Hepatocyte (in vitro differentiated cells): ENCODE data around the gene LMF1. TPM values are rescaled to one million over a fixed set of nuclear protein-coding genes. Genes with fewer than 3 reads are reported as not detected.

ENCODE experiments used
- DNase-seq: peaks from one replicate; pipeline ENCODE4 v3.0.0-alpha.2; 2016; ENCODE audit warnings: low spot score
- H2AFZ ChIP-seq: fragments of 200-600 bp; sonication (generic); 2 replicates; pipeline ENCODE4 v1.6.0; 2016; ENCODE audit warnings: antibody characterized with exemption, mild to moderate bottlenecking
- H3K27ac ChIP-seq: fragments of 200-600 bp; sonication (generic); 2 replicates; pipeline ENCODE4 v1.5.1; 2016; ENCODE audit warnings: mild to moderate bottlenecking
- H3K27me3 ChIP-seq: fragments of 200-600 bp; sonication (generic); 2 replicates; pipeline ENCODE4 v1.6.1; 2016
- H3K36me3 ChIP-seq: fragments of 200-600 bp; sonication (generic); replicated peaks from 2 replicates; pipeline ENCODE4 v1.5.1; 2016; ENCODE audit warnings: low read depth; ENCODE audit not compliant: insufficient read depth
- H3K4me1 ChIP-seq: fragments of 200-600 bp; sonication (generic); 2 replicates; pipeline ENCODE4 v1.5.1; 2016; ENCODE audit warnings: mild to moderate bottlenecking, moderate library complexity; ENCODE audit not compliant: insufficient read depth
- H3K4me2 ChIP-seq: fragments of 200-600 bp; sonication (generic); 2 replicates; pipeline ENCODE4 v1.6.0; 2016
- H3K4me3 ChIP-seq: fragments of 200-600 bp; sonication (generic); 2 replicates; pipeline ENCODE4 v1.5.1; 2016; ENCODE audit warnings: mild to moderate bottlenecking
- H3K79me2 ChIP-seq: fragments of 200-600 bp; sonication (generic); 2 replicates; pipeline ENCODE4 v1.6.0; 2017; ENCODE audit warnings: mild to moderate bottlenecking
- H3K9me2 ChIP-seq: fragments of 200-600 bp; sonication (generic); replicated peaks from 2 replicates; pipeline ENCODE4 v1.6.0; 2017; ENCODE audit warnings: mild to moderate bottlenecking; ENCODE audit not compliant: insufficient read depth
- H3K9me3 ChIP-seq: fragments of 200-600 bp; sonication (generic); 2 replicates; pipeline ENCODE4 v1.5.1; 2016; ENCODE audit warnings: low read depth, mild to moderate bottlenecking
- H4K20me1 ChIP-seq: fragments of 200-600 bp; sonication (generic); 2 replicates; pipeline ENCODE4 v1.6.0; 2016; ENCODE audit warnings: mild to moderate bottlenecking; ENCODE audit not compliant: insufficient read depth, poor library complexity, severe bottlenecking
- EZH2 ChIP-seq: fragments of 200-600 bp; sonication (generic); IDR thresholded peaks from 2 replicates; pipeline ENCODE4 v1.6.1; 2016; ENCODE audit warnings: antibody characterized with exemption, mild to moderate bottlenecking, borderline replicate concordance
- EZH2phosphoT487 ChIP-seq: fragments of 200-600 bp; sonication (generic); IDR thresholded peaks from one replicate; pipeline ENCODE4 v1.6.1; 2018; ENCODE audit warnings: antibody characterized with exemption, mild to moderate bottlenecking, low read depth, moderate library complexity; ENCODE audit not compliant: unreplicated experiment, severe bottlenecking
- WGBS: methylation state at CpG from one replicate; pipeline ENCODE4 v1.1.6; 2016; ENCODE audit warnings: low lambda C conversion rate; ENCODE audit errors: missing lambda C conversion rate; 5-methylcytosine and 5-hydroxymethylcytosine counted together
- polyA plus RNA-seq: library from polyadenylated mRNA; unstranded; fragments of >200 nt; fragmentation: Nextera tagmentation; extraction: Ambion mirVana; gene quantifications from 2 replicates; pipeline ENCODE4 v1.2.1, GENCODE V29; 2016
- total RNA-seq: library from RNA; depleted of rRNA; stranded (reverse); fragments of >200 nt; gene quantifications from 2 replicates; pipeline ENCODE4 v1.2.3, GENCODE V29; 2014
- TF ChIP-seq, protein P1 (sequence below): fragments of 200-600 bp; sonication (generic); IDR thresholded peaks from 2 replicates; pipeline ENCODE4 v1.5.1; 2016; ENCODE audit warnings: antibody characterized with exemption, mild to moderate bottlenecking; ENCODE audit not compliant: poor library complexity

The LMF1 gene
- total and polyA plus RNA-seq, 2 experiments from 2014 or later = 27.2 to 34.3 TPM

DNA sequence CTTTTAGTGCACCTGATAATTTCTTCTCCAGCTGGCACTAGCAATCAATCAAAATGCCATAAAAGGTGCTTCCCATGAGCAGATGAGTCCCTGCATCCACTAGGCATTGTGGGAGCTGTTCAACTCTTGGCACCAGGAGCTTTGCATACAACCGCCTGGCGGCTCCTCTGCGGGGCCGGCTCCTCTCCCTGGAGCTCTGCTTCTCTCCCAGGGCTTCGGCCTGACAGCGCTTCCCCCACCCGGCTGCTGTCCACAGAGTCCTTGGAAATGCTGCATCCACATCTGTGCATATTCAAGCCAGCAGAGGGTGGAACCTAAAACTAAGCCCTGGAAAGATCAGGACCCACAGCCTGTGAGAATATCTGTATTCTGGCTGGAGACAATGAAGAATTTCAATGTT lies 62.9 kb downstream of the LMF1 start:
- 85% methylated on average over 7 of the region's 7 CpGs for WGBS
- H3K9me2 ChIP-seq = no peaks in the 10 kb centered on the region
- H3K27ac ChIP-seq = no peak overlapping the region
- H3K4me2 ChIP-seq = no peak overlapping the region
- DNase-seq = no peak
- no peak overlapping the region for H2AFZ ChIP-seq
- TF ChIP-seq EZH2 (no peak), EZH2phosphoT487 (no peak)
- TF ChIP-seq, protein P1, sequence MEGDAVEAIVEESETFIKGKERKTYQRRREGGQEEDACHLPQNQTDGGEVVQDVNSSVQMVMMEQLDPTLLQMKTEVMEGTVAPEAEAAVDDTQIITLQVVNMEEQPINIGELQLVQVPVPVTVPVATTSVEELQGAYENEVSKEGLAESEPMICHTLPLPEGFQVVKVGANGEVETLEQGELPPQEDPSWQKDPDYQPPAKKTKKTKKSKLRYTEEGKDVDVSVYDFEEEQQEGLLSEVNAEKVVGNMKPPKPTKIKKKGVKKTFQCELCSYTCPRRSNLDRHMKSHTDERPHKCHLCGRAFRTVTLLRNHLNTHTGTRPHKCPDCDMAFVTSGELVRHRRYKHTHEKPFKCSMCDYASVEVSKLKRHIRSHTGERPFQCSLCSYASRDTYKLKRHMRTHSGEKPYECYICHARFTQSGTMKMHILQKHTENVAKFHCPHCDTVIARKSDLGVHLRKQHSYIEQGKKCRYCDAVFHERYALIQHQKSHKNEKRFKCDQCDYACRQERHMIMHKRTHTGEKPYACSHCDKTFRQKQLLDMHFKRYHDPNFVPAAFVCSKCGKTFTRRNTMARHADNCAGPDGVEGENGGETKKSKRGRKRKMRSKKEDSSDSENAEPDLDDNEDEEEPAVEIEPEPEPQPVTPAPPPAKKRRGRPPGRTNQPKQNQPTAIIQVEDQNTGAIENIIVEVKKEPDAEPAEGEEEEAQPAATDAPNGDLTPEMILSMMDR = no peak
- H3K27me3 ChIP-seq = no peaks in the 10 kb centered on the region
- H3K9me3 ChIP-seq = no peaks in the 10 kb centered on the region
- H3K4me1 ChIP-seq = no peaks in the 10 kb centered on the region
- no peak overlapping the region for H3K4me3 ChIP-seq
- H3K36me3 ChIP-seq = no peaks in the 10 kb centered on the region
- no peaks in the 10 kb centered on the region for H3K79me2 ChIP-seq
- no peaks in the 10 kb centered on the region for H4K20me1 ChIP-seq

DNA sequence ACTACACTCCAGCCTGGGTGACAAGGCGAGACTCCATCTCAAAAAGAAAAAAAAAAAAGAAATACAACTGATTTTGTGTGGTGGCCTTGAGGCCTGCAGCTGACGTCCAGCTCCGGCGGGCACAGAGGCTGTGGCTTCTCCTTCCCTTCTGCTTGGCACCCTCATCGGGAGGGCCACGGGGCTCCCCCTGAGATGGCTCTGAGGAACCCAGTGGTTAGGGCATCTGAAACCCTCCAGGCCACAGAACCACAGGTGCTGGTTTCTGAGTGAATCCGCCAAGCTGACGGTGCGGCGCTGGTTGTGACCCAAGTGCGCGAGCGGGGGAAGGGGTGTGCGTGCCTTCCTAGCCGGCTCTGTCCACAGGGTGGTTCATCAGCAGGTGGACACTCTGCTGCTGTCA lies 63.4 kb downstream of the LMF1 start:
- H3K4me3 ChIP-seq = no peak overlapping the region
- WGBS = 98% methylated on average over 15 of the region's 15 CpGs
- no peaks in the 10 kb centered on the region for H3K27me3 ChIP-seq
- DNase-seq = no peak
- no peaks in the 10 kb centered on the region for H3K36me3 ChIP-seq
- no peak overlapping the region for H3K27ac ChIP-seq
- no peaks in the 10 kb centered on the region for H3K9me3 ChIP-seq
- H3K79me2 ChIP-seq = no peaks in the 10 kb centered on the region
- no peaks in the 10 kb centered on the region for H3K4me1 ChIP-seq
- H2AFZ ChIP-seq = no peak overlapping the region
- no peaks in the 10 kb centered on the region for H4K20me1 ChIP-seq
- H3K9me2 ChIP-seq = no peaks in the 10 kb centered on the region
- TF ChIP-seq, protein P1 = no peak
- no peak overlapping the region for H3K4me2 ChIP-seq

DNA sequence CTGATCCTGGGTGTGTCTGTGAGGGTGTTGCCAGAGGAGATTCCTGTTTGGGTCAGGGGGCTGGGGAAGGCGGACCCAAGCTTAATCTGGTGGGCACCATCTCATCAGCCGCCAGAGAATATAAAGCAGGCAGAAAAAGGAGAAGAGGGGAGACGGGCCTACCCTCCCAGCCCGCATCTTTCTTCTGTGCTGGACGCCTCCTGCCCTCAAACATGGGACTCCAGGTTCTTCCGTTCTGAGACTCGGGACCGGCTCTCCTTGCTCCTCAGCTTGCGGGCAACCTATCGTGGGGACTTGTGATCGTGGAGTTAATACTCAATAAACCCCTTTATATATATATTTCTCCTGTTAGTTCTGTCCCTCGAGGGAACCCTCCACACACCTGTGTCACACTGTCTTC lies 64.5 kb downstream of the LMF1 start:
- Histone ChIP-seq H3K4me1 (no peaks in the 10 kb centered on the region), H3K4me3 (no peak overlapping the region), H3K9me3 (no peaks in the 10 kb centered on the region), H3K27ac (no peak overlapping the region), H4K20me1 (no peaks in the 10 kb centered on the region), H3K9me2 (no peaks in the 10 kb centered on the region), H3K4me2 (no peak overlapping the region), H3K27me3 (no peaks in the 10 kb centered on the region), H3K36me3 (no peaks in the 10 kb centered on the region), H3K79me2 (no peaks in the 10 kb centered on the region), H2AFZ (no peak overlapping the region)
- no peak for TF ChIP-seq EZH2phosphoT487
- no peak for TF ChIP-seq EZH2
- TF ChIP-seq, protein P1 = no peak
- DNase-seq = no peak
- 97% methylated on average over 12 of the region's 12 CpGs for WGBS
